GM19463 (cell line): Measurements from ENCODE around the gene CST7.
A peak's percentile ranks its signal among the peaks of the same experiment; 100 is the strongest.

Experiments used
- ATAC-seq: cut with Tn5 transposase; IDR thresholded peaks from one replicate; pipeline ENCODE4 v1.9.1; 2021; ENCODE audit warnings: mild to moderate bottlenecking, moderate library complexity; ENCODE audit not compliant: unreplicated experiment

CST7 gene

GRCh38 chr20:24950128-24950835 is 1.2 kb downstream of the CST7 start:
- no peak for ATAC-seq

GRCh38 chr20:24950836-24951525 is 1.9 kb downstream of the CST7 start:
- no peak for ATAC-seq

GRCh38 chr20:24951536-24952083 is 2.5 kb downstream of the CST7 start:
- no peak for ATAC-seq

- no peak for ATAC-seq
Observed at GRCh38 chr20:24952376-24953208, 3.5 kb downstream of the CST7 start.

- no peak for ATAC-seq
Observed at GRCh38 chr20:24953209-24953575, 4.1 kb downstream of the CST7 start.

- ATAC-seq: no peak
Observed at GRCh38 chr20:24953621-24954133, 4.6 kb downstream of the CST7 start.

- no peak for ATAC-seq
Observed at GRCh38 chr20:24954151-24954550, 5.1 kb downstream of the CST7 start.

- ATAC-seq: no peak
Observed at GRCh38 chr20:24954566-24954965, 5.5 kb downstream of the CST7 start.

GRCh38 chr20:24955045-24955444 is 6.0 kb downstream of the CST7 start:
- ATAC-seq: peak; percentile 87

GRCh38 chr20:24956001-24956841 is 7.2 kb downstream of the CST7 start:
- ATAC-seq: no peak

GRCh38 chr20:24957326-24958016 is 8.4 kb downstream of the CST7 start:
- no peak for ATAC-seq

- ATAC-seq: no peak
Observed at GRCh38 chr20:24958506-24959385, 9.7 kb downstream of the CST7 start.

GRCh38 chr20:24959591-24960301 is 10.7 kb downstream of the CST7 start:
- ATAC-seq: no peak

- ATAC-seq: no peak
Observed at GRCh38 chr20:24960302-24960801, 11.3 kb downstream of the CST7 start.

- no peak for ATAC-seq
Observed at GRCh38 chr20:24960861-24961260, 11.8 kb downstream of the CST7 start.

GRCh38 chr20:24961384-24962181 is 12.5 kb downstream of the CST7 start:
- no peak for ATAC-seq

GRCh38 chr20:24962182-24962492 is 13.1 kb downstream of the CST7 start:
- no peak for ATAC-seq
